ENCODE measurements around the gene EEFSEC. TPM values are rescaled to one million over a fixed set of nuclear protein-coding genes. Genes with fewer than 3 reads are reported as not detected.

The EEFSEC gene
- total RNA-seq, 1 donor from 2014 or later: 15.6 TPM

GRCh38 chr3:128354788-128355542, 201.7 kb downstream of the EEFSEC start:
- Mint-ChIP-seq H3K36me3 (ENCODE audit: unreplicated experiment) (peaks cover 14% of the 10 kb centered on the region), H3K9me3 (ENCODE audit: unreplicated experiment) (no peaks in the 10 kb centered on the region), H3K4me3 (ENCODE audit: unreplicated experiment) (no peak overlapping the region), H3K27ac (ENCODE audit: unreplicated experiment) (no peak overlapping the region), H3K27me3 (ENCODE audit: unreplicated experiment) (peaks cover 3% of the 10 kb centered on the region), H3K4me1 (ENCODE audit: unreplicated experiment) (peaks cover 31% of the 10 kb centered on the region)
- no peak for TF ChIP-seq CTCF (IDR thresholded peaks at IDR 0.05)
- no peak for DNase-seq (ENCODE audit: extremely low spot score, unreplicated experiment)

GRCh38 chr3:128355543-128355919, 202.2 kb downstream of the EEFSEC start:
- Mint-ChIP-seq H3K9me3 (ENCODE audit: unreplicated experiment) (no peaks in the 10 kb centered on the region), H3K4me1 (ENCODE audit: unreplicated experiment) (peaks cover 36% of the 10 kb centered on the region), H3K27me3 (ENCODE audit: unreplicated experiment) (peaks cover 3% of the 10 kb centered on the region), H3K27ac (ENCODE audit: unreplicated experiment) (no peak overlapping the region), H3K36me3 (ENCODE audit: unreplicated experiment) (peaks cover 14% of the 10 kb centered on the region), H3K4me3 (ENCODE audit: unreplicated experiment) (no peak overlapping the region)
- no peak for TF ChIP-seq CTCF (IDR thresholded peaks at IDR 0.05)
- no peak for DNase-seq (ENCODE audit: extremely low spot score, unreplicated experiment)

GRCh38 chr3:128356822-128357221, 203.5 kb downstream of the EEFSEC start:
- Mint-ChIP-seq H3K27ac (ENCODE audit: unreplicated experiment) (no peak overlapping the region), H3K9me3 (ENCODE audit: unreplicated experiment) (no peaks in the 10 kb centered on the region), H3K36me3 (ENCODE audit: unreplicated experiment) (peaks cover 11% of the 10 kb centered on the region), H3K27me3 (ENCODE audit: unreplicated experiment) (peaks cover 3% of the 10 kb centered on the region), H3K4me3 (ENCODE audit: unreplicated experiment) (no peak overlapping the region), H3K4me1 (ENCODE audit: unreplicated experiment) (peaks cover 49% of the 10 kb centered on the region)
- no peak for DNase-seq (ENCODE audit: extremely low spot score, unreplicated experiment)
- TF ChIP-seq CTCF (IDR thresholded peaks at IDR 0.05): no peak

- Mint-ChIP-seq H3K4me1 (ENCODE audit: unreplicated experiment) (peaks cover 49% of the 10 kb centered on the region), H3K27me3 (ENCODE audit: unreplicated experiment) (peaks cover 3% of the 10 kb centered on the region), H3K4me3 (ENCODE audit: unreplicated experiment) (no peak overlapping the region), H3K9me3 (ENCODE audit: unreplicated experiment) (no peaks in the 10 kb centered on the region), H3K27ac (ENCODE audit: unreplicated experiment) (no peak overlapping the region), H3K36me3 (ENCODE audit: unreplicated experiment) (peaks cover 11% of the 10 kb centered on the region)
- TF ChIP-seq CTCF (IDR thresholded peaks at IDR 0.05): no peak
- DNase-seq (ENCODE audit: extremely low spot score, unreplicated experiment): no peak
Observed at GRCh38 chr3:128357538-128357937, 204.3 kb downstream of the EEFSEC start.

- H3K4me3 Mint-ChIP-seq (ENCODE audit: unreplicated experiment): no peak overlapping the region
- DNase-seq (ENCODE audit: extremely low spot score, unreplicated experiment): no peak
- peaks cover 3% of the 10 kb centered on the region for H3K27me3 Mint-ChIP-seq (ENCODE audit: unreplicated experiment)
Observed at GRCh38 chr3:128358156-128358895, 205.0 kb downstream of the EEFSEC start.

More at GRCh38 chr3:128358156-128358895, 205.0 kb downstream of the EEFSEC start:
- TF ChIP-seq CTCF (IDR thresholded peaks at IDR 0.05): no peak
- peaks cover 49% of the 10 kb centered on the region for H3K4me1 Mint-ChIP-seq (ENCODE audit: unreplicated experiment)
- no peaks in the 10 kb centered on the region for H3K9me3 Mint-ChIP-seq (ENCODE audit: unreplicated experiment)
- H3K36me3 Mint-ChIP-seq (ENCODE audit: unreplicated experiment): peaks cover 11% of the 10 kb centered on the region
- no peak overlapping the region for H3K27ac Mint-ChIP-seq (ENCODE audit: unreplicated experiment)
